ENCODE data around the gene ABCG1. TPM values are rescaled to one million over a fixed set of nuclear protein-coding genes. Genes with fewer than 3 reads are reported as not detected.
A peak's percentile ranks its signal among the peaks of the same experiment; 100 is the strongest.

ABCG1 gene
- total RNA-seq, 1 donor from 2014 or later, result 1.6 TPM

- Mint-ChIP-seq H3K36me3 (ENCODE audit: low read depth) (no peaks in the 10 kb centered on the region), H3K27me3 (ENCODE audit: low read depth) (peaks cover 19% of the 10 kb centered on the region), H3K4me1 (ENCODE audit: low read depth) (peaks cover 55% of the 10 kb centered on the region), H3K9me3 (ENCODE audit: low read depth) (no peaks in the 10 kb centered on the region), H3K4me3 (ENCODE audit: unreplicated experiment) (no peak overlapping the region), H3K27ac (ENCODE audit: unreplicated experiment) (no peak overlapping the region)
- DNase-seq (ENCODE audit: low spot score), result no peak
- peak; percentile 75 for TF ChIP-seq CTCF (IDR thresholded peaks at IDR 0.05)
These were observed 39.4 kb downstream of the ABCG1 start for GRCh38 chr21:42258150-42258884.

GRCh38 chr21:42258885-42259407 is 40.0 kb downstream of the ABCG1 start:
- Mint-ChIP-seq H3K4me1 (ENCODE audit: low read depth) (peaks cover 60% of the 10 kb centered on the region), H3K9me3 (ENCODE audit: low read depth) (no peaks in the 10 kb centered on the region), H3K27ac (ENCODE audit: unreplicated experiment) (no peak overlapping the region), H3K4me3 (ENCODE audit: unreplicated experiment) (no peak overlapping the region), H3K27me3 (ENCODE audit: low read depth) (peaks cover 13% of the 10 kb centered on the region), H3K36me3 (ENCODE audit: low read depth) (no peaks in the 10 kb centered on the region)
- no peak for DNase-seq (ENCODE audit: low spot score)
- peak; percentile 48 for TF ChIP-seq CTCF (IDR thresholded peaks at IDR 0.05)

GRCh38 chr21:42260121-42260520 is 41.2 kb downstream of the ABCG1 start:
- Mint-ChIP-seq H3K27me3 (ENCODE audit: low read depth) (peaks cover 3% of the 10 kb centered on the region), H3K4me1 (ENCODE audit: low read depth) (peaks cover 60% of the 10 kb centered on the region), H3K27ac (ENCODE audit: unreplicated experiment) (no peak overlapping the region)

GRCh38 chr21:42261829-42262200 is 42.9 kb downstream of the ABCG1 start:
- no peak for TF ChIP-seq CTCF (IDR thresholded peaks at IDR 0.05)
- H3K27me3 Mint-ChIP-seq (ENCODE audit: low read depth), result no peaks in the 10 kb centered on the region
- H3K4me3 Mint-ChIP-seq (ENCODE audit: unreplicated experiment), result no peak overlapping the region
- H3K27ac Mint-ChIP-seq (ENCODE audit: unreplicated experiment), result peak overlapping the region; percentile 97
- no peaks in the 10 kb centered on the region for H3K9me3 Mint-ChIP-seq (ENCODE audit: low read depth)
- peaks cover 58% of the 10 kb centered on the region for H3K4me1 Mint-ChIP-seq (ENCODE audit: low read depth)
- H3K36me3 Mint-ChIP-seq (ENCODE audit: low read depth), result no peaks in the 10 kb centered on the region
- DNase-seq (ENCODE audit: low spot score), result peak; percentile 35

More at GRCh38 chr21:42260121-42260520, 41.2 kb downstream of the ABCG1 start:
- Mint-ChIP-seq H3K9me3 (ENCODE audit: low read depth) (no peaks in the 10 kb centered on the region), H3K4me3 (ENCODE audit: unreplicated experiment) (no peak overlapping the region), H3K36me3 (ENCODE audit: low read depth) (no peaks in the 10 kb centered on the region)
- no peak for DNase-seq (ENCODE audit: low spot score)
- no peak for TF ChIP-seq CTCF (IDR thresholded peaks at IDR 0.05)

- peak; percentile 87 for DNase-seq (ENCODE audit: low spot score)
- TF ChIP-seq CTCF (IDR thresholded peaks at IDR 0.05), result no peak
- H3K36me3 Mint-ChIP-seq (ENCODE audit: low read depth), result no peaks in the 10 kb centered on the region
- no peaks in the 10 kb centered on the region for H3K9me3 Mint-ChIP-seq (ENCODE audit: low read depth)
- no peaks in the 10 kb centered on the region for H3K27me3 Mint-ChIP-seq (ENCODE audit: low read depth)
- H3K4me3 Mint-ChIP-seq (ENCODE audit: unreplicated experiment), result no peak overlapping the region
- peaks cover 48% of the 10 kb centered on the region for H3K4me1 Mint-ChIP-seq (ENCODE audit: low read depth)
- peak overlapping the region; percentile 97 for H3K27ac Mint-ChIP-seq (ENCODE audit: unreplicated experiment)
These were observed 43.9 kb downstream of the ABCG1 start for GRCh38 chr21:42262831-42263231.

Data from chondrocyte (in vitro differentiated cells).